DND-41 (cell line): ENCODE measurements around the gene EEA1.
A peak's percentile ranks its signal among the peaks of the same experiment; 100 is the strongest.

Experiments
- ATAC-seq: fragments of 200-7000 bp; cut with Tn5 transposase; 3 replicates; pipeline ENCODE4 v1.9.1; 2021; ENCODE audit warnings: low read depth; ENCODE audit not compliant: insufficient read depth
- DNase-seq: peaks from one replicate; pipeline ENCODE4 v3.0.0-alpha.2; 2020
- H2AFZ ChIP-seq: 2 replicates; pipeline ENCODE4 v1.6.0; 2012; ENCODE audit warnings: low read depth, low read length
- H3K27ac ChIP-seq: 2 replicates; pipeline ENCODE4 v1.5.1; 2012; ENCODE audit warnings: low read length, inconsistent platforms
- H3K27me3 ChIP-seq: fragments of 200-600 bp; sonication (generic); 2 replicates; pipeline ENCODE4 v1.6.0; 2012; ENCODE audit warnings: low read length, mild to moderate bottlenecking, inconsistent platforms; ENCODE audit not compliant: insufficient read depth, poor library complexity
- H3K36me3 ChIP-seq: 2 replicates; pipeline ENCODE4 v1.5.1; 2012; ENCODE audit warnings: low read length, inconsistent platforms; ENCODE audit not compliant: insufficient read depth
- H3K4me1 ChIP-seq: 2 replicates; pipeline ENCODE4 v1.5.1; 2012; ENCODE audit warnings: mild to moderate bottlenecking, low read length; ENCODE audit not compliant: insufficient read depth
- H3K4me2 ChIP-seq: 2 replicates; pipeline ENCODE4 v1.6.0; 2012; ENCODE audit warnings: mild to moderate bottlenecking, moderate library complexity, low read length, inconsistent platforms; ENCODE audit not compliant: insufficient read depth
- H3K4me3 ChIP-seq, 2 experiments: fragments of 200-600 bp in 1 of 2; shearing (Covaris generic) in 1 of 2; 2 replicates each; pipeline ENCODE4 v1.5.1; 2012 to 2016; ENCODE audit warnings: inconsistent platforms in 2 of 2, low read length in 2 of 2, mild to moderate bottlenecking in 2 of 2, low read depth in 1 of 2, moderate library complexity in 1 of 2
- H3K79me2 ChIP-seq: 2 replicates; pipeline ENCODE4 v1.6.0; 2012; ENCODE audit warnings: low read length, inconsistent platforms; ENCODE audit not compliant: insufficient read depth
- H3K9ac ChIP-seq: 2 replicates; pipeline ENCODE4 v1.6.0; 2012; ENCODE audit warnings: low read depth, mild to moderate bottlenecking, inconsistent platforms, low read length, moderate library complexity
- H3K9me3 ChIP-seq: 2 replicates; pipeline ENCODE4 v1.5.1; 2012; ENCODE audit warnings: low read length, moderate library complexity, mild to moderate bottlenecking, inconsistent platforms; ENCODE audit not compliant: insufficient read depth, severe bottlenecking
- H4K20me1 ChIP-seq: 2 replicates; pipeline ENCODE4 v1.6.0; 2012; ENCODE audit warnings: low read length; ENCODE audit not compliant: insufficient read depth
- EZH2 ChIP-seq: IDR thresholded peaks from 3 replicates; pipeline ENCODE4 v1.6.1; 2012; ENCODE audit warnings: borderline replicate concordance, low read depth, mild to moderate bottlenecking, moderate library complexity, low read length, inconsistent platforms; ENCODE audit not compliant: severe bottlenecking
- TF ChIP-seq, protein P1 (sequence below): IDR thresholded peaks from 2 replicates; pipeline ENCODE4 v1.5.1; 2012; ENCODE audit warnings: borderline replicate concordance, low read length, moderate library complexity, mild to moderate bottlenecking; ENCODE audit not compliant: poor library complexity, severe bottlenecking; ENCODE audit errors: extremely low read depth

Gene EEA1

DNA sequence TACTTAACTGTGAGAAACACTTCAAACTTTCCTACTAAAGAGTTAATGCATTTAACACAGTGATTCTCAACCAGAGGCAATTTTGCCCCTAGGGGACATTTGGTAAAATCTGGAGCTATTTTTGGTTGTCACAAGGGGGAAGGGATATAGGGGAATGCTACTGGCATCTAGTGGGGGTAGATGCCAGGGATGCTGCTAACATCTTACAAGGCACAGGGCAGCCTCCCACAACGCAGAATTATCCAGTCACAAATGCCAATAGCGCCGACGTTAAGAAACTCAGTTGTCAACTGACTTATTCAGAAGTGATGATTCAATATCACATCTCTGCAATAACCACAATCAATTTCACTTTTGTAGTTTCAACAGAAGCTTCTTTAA lies 2.0 kb downstream of the EEA1 start:
- no peak for TF ChIP-seq EZH2
- TF ChIP-seq, protein P1, sequence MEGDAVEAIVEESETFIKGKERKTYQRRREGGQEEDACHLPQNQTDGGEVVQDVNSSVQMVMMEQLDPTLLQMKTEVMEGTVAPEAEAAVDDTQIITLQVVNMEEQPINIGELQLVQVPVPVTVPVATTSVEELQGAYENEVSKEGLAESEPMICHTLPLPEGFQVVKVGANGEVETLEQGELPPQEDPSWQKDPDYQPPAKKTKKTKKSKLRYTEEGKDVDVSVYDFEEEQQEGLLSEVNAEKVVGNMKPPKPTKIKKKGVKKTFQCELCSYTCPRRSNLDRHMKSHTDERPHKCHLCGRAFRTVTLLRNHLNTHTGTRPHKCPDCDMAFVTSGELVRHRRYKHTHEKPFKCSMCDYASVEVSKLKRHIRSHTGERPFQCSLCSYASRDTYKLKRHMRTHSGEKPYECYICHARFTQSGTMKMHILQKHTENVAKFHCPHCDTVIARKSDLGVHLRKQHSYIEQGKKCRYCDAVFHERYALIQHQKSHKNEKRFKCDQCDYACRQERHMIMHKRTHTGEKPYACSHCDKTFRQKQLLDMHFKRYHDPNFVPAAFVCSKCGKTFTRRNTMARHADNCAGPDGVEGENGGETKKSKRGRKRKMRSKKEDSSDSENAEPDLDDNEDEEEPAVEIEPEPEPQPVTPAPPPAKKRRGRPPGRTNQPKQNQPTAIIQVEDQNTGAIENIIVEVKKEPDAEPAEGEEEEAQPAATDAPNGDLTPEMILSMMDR = peak; percentile 57
- H3K4me2 ChIP-seq = peak overlapping the region; percentile 90
- no peak overlapping the region for H2AFZ ChIP-seq
- H4K20me1 ChIP-seq = peaks cover 14% of the 10 kb centered on the region; the same call in 1 of the 2 replicates
- ATAC-seq (no peak), DNase-seq (peak; percentile 23)
- H3K9ac ChIP-seq = peak overlapping the region; percentile 76; the same call in 1 of the 2 replicates
- no peaks in the 10 kb centered on the region for H3K27me3 ChIP-seq
- H3K36me3 ChIP-seq = no peaks in the 10 kb centered on the region; the same call in none of the 2 replicates
- peaks cover 66% of the 10 kb centered on the region for H3K79me2 ChIP-seq
- peaks cover 1% of the 10 kb centered on the region for H3K9me3 ChIP-seq
- peak overlapping the region in 1 of 2 experiments; percentile 83; a peak in 1 of 4 replicates for H3K4me3 ChIP-seq
- peaks cover 36% of the 10 kb centered on the region for H3K4me1 ChIP-seq
- H3K27ac ChIP-seq = peak overlapping the region; percentile 93; the same call in 1 of the 2 replicates

DNA sequence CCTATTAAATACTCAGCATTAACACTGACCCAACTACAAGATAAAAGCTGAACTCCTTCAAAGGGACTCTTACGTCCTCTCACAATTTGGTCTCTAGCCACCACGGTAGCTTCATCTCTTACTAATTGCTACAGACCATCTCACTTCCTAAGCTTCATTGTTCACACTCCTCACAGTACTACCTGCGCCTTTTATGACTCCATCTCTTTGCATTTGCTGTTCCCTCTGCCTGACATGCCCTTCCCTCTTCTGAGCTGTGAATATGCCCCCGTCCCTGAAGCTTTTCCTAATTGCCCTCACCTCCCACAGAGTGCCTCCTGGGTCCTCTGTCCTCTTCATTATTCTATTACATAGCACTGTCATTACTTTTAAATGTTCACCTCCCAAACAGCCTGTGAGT lies 2.5 kb downstream of the EEA1 start:
- Histone ChIP-seq H3K9me3 (peaks cover 3% of the 10 kb centered on the region), H3K4me3 (peak overlapping the region in 1 of 2 experiments; percentile 83; a peak in 1 of 4 replicates), H3K27me3 (no peaks in the 10 kb centered on the region), H3K27ac (peak overlapping the region; percentile 93), H3K4me1 (peaks cover 36% of the 10 kb centered on the region), H3K4me2 (peak overlapping the region; percentile 90), H4K20me1 (peaks cover 14% of the 10 kb centered on the region; the same call in 1 of the 2 replicates), H3K79me2 (peaks cover 70% of the 10 kb centered on the region), H3K9ac (peak overlapping the region; percentile 76; the same call in 1 of the 2 replicates), H3K36me3 (no peaks in the 10 kb centered on the region; the same call in none of the 2 replicates), H2AFZ (no peak overlapping the region)
- no peak for TF ChIP-seq EZH2
- TF ChIP-seq, protein P1 = no peak
- DNase-seq = no peak
- no peak for ATAC-seq

DNA sequence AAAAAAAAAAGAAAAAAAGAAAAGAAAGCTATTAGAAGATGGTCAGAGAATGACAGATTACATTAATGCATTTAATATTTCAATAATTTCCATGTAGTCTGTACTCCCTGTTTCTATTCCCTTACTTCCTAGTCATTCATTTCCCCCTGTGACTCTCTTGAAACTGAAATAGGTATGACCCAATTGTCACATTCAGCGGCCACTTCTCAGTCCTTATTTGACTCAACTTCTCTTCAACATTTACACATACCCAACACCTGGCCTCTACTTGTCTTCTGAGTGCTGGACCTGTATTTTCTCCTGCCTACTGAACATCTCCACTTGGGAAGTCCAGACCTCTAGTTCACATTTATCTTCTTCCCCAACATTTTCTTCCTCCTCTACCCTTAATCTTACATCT lies 7.2 kb downstream of the EEA1 start:
- Histone ChIP-seq H3K27ac (no peak overlapping the region), H3K4me2 (no peak overlapping the region), H3K4me3 (no peak overlapping the region), H3K27me3 (no peaks in the 10 kb centered on the region), H3K9me3 (peaks cover 3% of the 10 kb centered on the region), H4K20me1 (peaks cover 7% of the 10 kb centered on the region; the same call in 1 of the 2 replicates), H3K4me1 (peaks cover 9% of the 10 kb centered on the region), H2AFZ (no peak overlapping the region), H3K36me3 (no peaks in the 10 kb centered on the region; the same call in 1 of the 2 replicates), H3K79me2 (peaks cover 47% of the 10 kb centered on the region), H3K9ac (no peak overlapping the region)
- DNase-seq = no peak
- TF ChIP-seq EZH2 = no peak
- TF ChIP-seq, protein P1 = no peak
- ATAC-seq = no peak
